K562 (cell line): Measurements from ENCODE around the gene STK25. TPM values are rescaled to one million over a fixed set of nuclear protein-coding genes. Genes with fewer than 3 reads are reported as not detected.

Source experiments
- HCFC1 ChIP-seq: IDR thresholded peaks from 2 replicates; pipeline ENCODE4 v1.6.1; 2012; ENCODE audit warnings: low read depth, low read length, improper control_type of control experiment
- KLF13 ChIP-seq: fragments of 450-650 bp; IDR thresholded peaks from 2 replicates; pipeline ENCODE4 v1.6.1; 2016; ENCODE audit warnings: missing genetic modification characterization, low read depth, mild to moderate bottlenecking, missing compliant biosample characterization, moderate library complexity, borderline replicate concordance
- L3MBTL2 ChIP-seq: fragments of 450-650 bp; IDR thresholded peaks from 2 replicates; pipeline ENCODE4 v1.6.1; 2016; ENCODE audit warnings: mild to moderate bottlenecking, moderate library complexity
- POLR2AphosphoS5 ChIP-seq: IDR thresholded peaks from 2 replicates; pipeline ENCODE4 v1.6.1; 2011; ENCODE audit warnings: mild to moderate bottlenecking, low read depth, low read length, moderate library complexity; ENCODE audit not compliant: control insufficient read depth, insufficient read depth
- SAFB ChIP-seq: fragments of 200-400 bp; formaldehyde crosslinking; IDR thresholded peaks from 2 replicates; pipeline ENCODE4 v1.6.1; 2017; ENCODE audit warnings: low read depth, low read length, borderline replicate concordance
- YY1 ChIP-seq, 3 experiments: IDR thresholded peaks; 2 replicates each; pipeline ENCODE4 v1.6.1; 2011; ENCODE audit warnings: low read length in 2 of 3, mild to moderate bottlenecking in 2 of 3, moderate library complexity in 2 of 3, borderline replicate concordance in 1 of 3, control low read depth in 1 of 3, low read depth in 1 of 3; ENCODE audit not compliant: insufficient read depth in 3 of 3, insufficient replicate concordance in 2 of 3, control insufficient read depth in 1 of 3, insufficient read length in 1 of 3; ENCODE audit errors: extremely low read depth in 1 of 3
- ZNF253 ChIP-seq: fragments of 250-450 bp; sonication (Bioruptor Pico); conservative IDR thresholded peaks from 2 replicates; pipeline ENCODE4 v1.6.1; 2021; ENCODE audit warnings: mild to moderate bottlenecking
- polyA plus RNA-seq, 8 experiments: library from polyadenylated mRNA; depleted of rRNA in 4 of 8; stranded (reverse) in 5 of 8; unstranded in 3 of 8; fragments of >200 nt; fragmentation: Nextera tagmentation in 2 of 8; fragmentation: Illumina TruSeq in 1 of 8; extraction: Ambion mirVana in 2 of 8; extraction: Trizol in 1 of 8; gene quantifications; 2 replicates each; pipeline versions ENCODE4 v1.2.1 to v1.2.3, GENCODE V29; 2011 to 2014; ENCODE audit warnings: inconsistent platforms in 1 of 8, missing spikeins in 1 of 8
- total RNA-seq, 7 experiments: library from RNA; depleted of rRNA in 6 of 7; stranded (reverse); fragments of >200 nt in 6 of 7; fragmentation: Illumina TruSeq in 2 of 7; extraction: Trizol in 2 of 7; gene quantifications; 2 replicates each; pipeline versions ENCODE4 v1.2.1 to v1.2.3, GENCODE V29; 2011 to 2021; ENCODE audit warnings: low replicate concordance in 1 of 7
- TF ChIP-seq, protein P1 (sequence below), 2 experiments: fragments of 450-650 bp; conservative IDR thresholded peaks; 2 replicates each; pipeline ENCODE4 v1.6.1; 2017; ENCODE audit warnings: mild to moderate bottlenecking in 2 of 2, moderate library complexity in 2 of 2
- TF ChIP-seq, protein P2 (sequence below): IDR thresholded peaks from 2 replicates; pipeline ENCODE4 v1.6.1; 2012; ENCODE audit warnings: low read depth, low read length, improper control_type of control experiment, borderline replicate concordance

The STK25 gene
- total and polyA plus RNA-seq, 9 of the 15 experiments (the other 6 are each of a cell fraction or from before 2014, with no cell fraction given): 5.4 to 177 (median 116) TPM

DNA sequence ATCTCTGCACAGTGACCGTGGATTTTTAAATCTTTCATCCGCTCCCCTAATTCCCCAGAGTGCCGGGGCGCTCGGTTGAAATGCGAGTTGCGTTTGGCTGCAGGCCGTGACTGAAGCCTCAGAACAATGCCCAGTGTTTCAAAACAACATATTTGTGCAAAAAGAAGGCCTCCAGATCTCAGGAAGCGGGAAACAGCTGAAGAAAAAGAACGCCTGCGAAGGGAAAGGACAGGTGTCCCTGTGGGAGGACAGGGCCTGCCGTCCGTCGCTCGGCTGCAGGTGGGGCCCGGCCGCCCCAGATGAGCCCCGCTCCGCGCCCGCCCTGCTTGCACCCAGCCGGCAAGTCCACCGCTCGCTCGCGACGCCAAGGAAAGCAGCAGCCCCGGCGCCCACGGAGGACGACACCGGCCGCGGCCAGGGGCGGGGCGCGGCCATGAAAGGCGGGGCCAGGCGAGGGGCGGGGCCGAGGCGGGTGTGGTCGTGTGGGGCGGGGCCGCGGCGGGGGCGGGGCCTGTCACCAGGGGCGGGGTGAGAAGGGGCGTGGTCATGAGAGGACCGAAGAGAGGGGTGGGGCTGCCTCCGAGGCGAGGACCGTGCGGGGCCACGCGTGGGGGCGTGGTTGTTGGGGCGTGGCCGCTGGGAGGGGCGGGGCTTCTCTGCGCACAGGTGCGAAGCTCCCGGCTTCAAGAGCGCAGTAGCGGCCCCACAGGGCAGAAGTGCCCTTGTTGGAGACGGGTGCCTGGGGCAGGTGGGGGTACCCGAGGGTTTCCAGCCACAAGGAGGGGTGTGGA, 32.6 kb upstream of the STK25 start (continued):
- TF ChIP-seq YY1 (IDR thresholded peaks at IDR 0.05; ENCODE audit: borderline replicate concordance in 1 of 3, control insufficient read depth in 1 of 3, extremely low read depth in 1 of 3, insufficient read depth in 3 of 3, insufficient read length in 1 of 3, insufficient replicate concordance in 2 of 3, low read depth in 1 of 3, low read length in 2 of 3): peak in 2 of 3 experiments; percentile 76 to 81
- 0 out of 2 replicates have a peak, but pooled peaks have one; percentile 37 for TF ChIP-seq KLF13
- peak; percentile 98 for TF ChIP-seq L3MBTL2
- peak; percentile 22; the same call in 1 of the 2 replicates for TF ChIP-seq HCFC1
- TF ChIP-seq SAFB: 0 out of 2 replicates have a peak, but pooled peaks have one; percentile 0
- TF ChIP-seq, protein P1, sequence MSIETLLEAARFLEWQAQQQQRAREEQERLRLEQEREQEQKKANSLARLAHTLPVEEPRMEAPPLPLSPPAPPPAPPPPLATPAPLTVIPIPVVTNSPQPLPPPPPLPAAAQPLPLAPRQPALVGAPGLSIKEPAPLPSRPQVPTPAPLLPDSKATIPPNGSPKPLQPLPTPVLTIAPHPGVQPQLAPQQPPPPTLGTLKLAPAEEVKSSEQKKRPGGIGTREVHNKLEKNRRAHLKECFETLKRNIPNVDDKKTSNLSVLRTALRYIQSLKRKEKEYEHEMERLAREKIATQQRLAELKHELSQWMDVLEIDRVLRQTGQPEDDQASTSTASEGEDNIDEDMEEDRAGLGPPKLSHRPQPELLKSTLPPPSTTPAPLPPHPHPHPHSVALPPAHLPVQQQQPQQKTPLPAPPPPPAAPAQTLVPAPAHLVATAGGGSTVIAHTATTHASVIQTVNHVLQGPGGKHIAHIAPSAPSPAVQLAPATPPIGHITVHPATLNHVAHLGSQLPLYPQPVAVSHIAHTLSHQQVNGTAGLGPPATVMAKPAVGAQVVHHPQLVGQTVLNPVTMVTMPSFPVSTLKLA (conservative IDR thresholded peaks at IDR 0.05): peak; percentile 35 to 61; a peak in 3 of 4 replicates
- no peak for TF ChIP-seq POLR2AphosphoS5
- no peak for TF ChIP-seq ZNF253 (CRISPR knock-in tag)
- TF ChIP-seq, protein P2, sequence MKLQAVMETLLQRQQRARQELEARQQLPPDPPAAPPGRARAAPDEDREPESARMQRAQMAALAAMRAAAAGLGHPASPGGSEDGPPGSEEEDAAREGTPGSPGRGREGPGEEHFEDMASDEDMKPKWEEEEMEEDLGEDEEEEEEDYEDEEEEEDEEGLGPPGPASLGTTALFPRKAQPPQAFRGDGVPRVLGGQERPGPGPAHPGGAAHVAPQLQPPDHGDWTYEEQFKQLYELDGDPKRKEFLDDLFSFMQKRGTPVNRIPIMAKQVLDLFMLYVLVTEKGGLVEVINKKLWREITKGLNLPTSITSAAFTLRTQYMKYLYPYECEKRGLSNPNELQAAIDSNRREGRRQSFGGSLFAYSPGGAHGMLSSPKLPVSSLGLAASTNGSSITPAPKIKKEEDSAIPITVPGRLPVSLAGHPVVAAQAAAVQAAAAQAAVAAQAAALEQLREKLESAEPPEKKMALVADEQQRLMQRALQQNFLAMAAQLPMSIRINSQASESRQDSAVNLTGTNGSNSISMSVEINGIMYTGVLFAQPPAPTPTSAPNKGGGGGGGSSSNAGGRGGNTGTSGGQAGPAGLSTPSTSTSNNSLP: no peak
- TF ChIP-seq, all 486 proteins: peak for 35
